GM18519 (cell line): ENCODE results near the gene MTMR8.
A peak's percentile ranks its signal among the peaks of the same experiment; 100 is the strongest.
"Not testable (repeated sequence)": the region's sequence is repeated elsewhere in the genome, so short reads cannot be mapped to it uniquely, and the experiment has no call there.

ENCODE experiments used
- ATAC-seq: cut with Tn5 transposase; IDR thresholded peaks from one replicate; pipeline ENCODE4 v1.9.1; 2021; ENCODE audit warnings: mild to moderate bottlenecking, moderate library complexity; ENCODE audit not compliant: unreplicated experiment, low FRiP score

Gene MTMR8

GRCh38 chrX:64394874-64395567, at the start of gene MTMR8:
Gene MTMR8 (minus strand): TSS chrX:64395452. CDS start chrX:64395363, 89 bp downstream.
- ATAC-seq: peak; percentile 95

- ATAC-seq: no peak
These were observed 44.3 kb upstream of the MTMR8 start for GRCh38 chrX:64439551-64439950.

- no peak for ATAC-seq
These were observed 42.4 kb upstream of the MTMR8 start for GRCh38 chrX:64437665-64438064.

GRCh38 chrX:64437218-64437617, 42.0 kb upstream of the MTMR8 start:
- ATAC-seq: no peak

GRCh38 chrX:64428371-64428770, 33.1 kb upstream of the MTMR8 start:
- ATAC-seq: no peak

- peak; percentile 98 for ATAC-seq
These were observed 32.5 kb upstream of the MTMR8 start for GRCh38 chrX:64427787-64428186.

- ATAC-seq: no peak
These were observed 32.0 kb upstream of the MTMR8 start for GRCh38 chrX:64427281-64427680.

- not testable (repeated sequence) for ATAC-seq
These were observed 14.5 kb upstream of the MTMR8 start for GRCh38 chrX:64409730-64410129.

- no peak for ATAC-seq
These were observed 2.8 kb upstream of the MTMR8 start for GRCh38 chrX:64398088-64398487.

- peak; percentile 18 for ATAC-seq
These were observed 297 bp upstream of the MTMR8 start for GRCh38 chrX:64395568-64395929.

GRCh38 chrX:64394059-64394873, 986 bp downstream of the MTMR8 start:
- ATAC-seq: no peak

GRCh38 chrX:64389489-64389888, 5.8 kb downstream of the MTMR8 start:
- ATAC-seq: no peak

- not testable (repeated sequence) for ATAC-seq
These were observed 14.5 kb downstream of the MTMR8 start for GRCh38 chrX:64380789-64381188.

GRCh38 chrX:64379924-64380323, 15.3 kb downstream of the MTMR8 start:
- no peak for ATAC-seq

- ATAC-seq: no peak
These were observed 17.5 kb downstream of the MTMR8 start for GRCh38 chrX:64377753-64378152.

GRCh38 chrX:64352081-64352480, 43.2 kb downstream of the MTMR8 start:
- ATAC-seq: no peak

- ATAC-seq: no peak
These were observed 44.7 kb downstream of the MTMR8 start for GRCh38 chrX:64350521-64350920.

GRCh38 chrX:64350047-64350446, 45.2 kb downstream of the MTMR8 start:
- no peak for ATAC-seq

GRCh38 chrX:64342811-64343210, 52.4 kb downstream of the MTMR8 start:
- ATAC-seq: no peak

GRCh38 chrX:64338296-64338695, 57.0 kb downstream of the MTMR8 start:
- ATAC-seq: no peak

GRCh38 chrX:64334467-64334866, 60.8 kb downstream of the MTMR8 start:
- no peak for ATAC-seq

GRCh38 chrX:64330284-64330683, 65.0 kb downstream of the MTMR8 start:
- no peak for ATAC-seq
